ENCODE results near the gene RAB24. TPM values are rescaled to one million over a fixed set of nuclear protein-coding genes. Genes with fewer than 3 reads are reported as not detected.

RAB24 gene
- total and polyA plus RNA-seq, 4 donors = 8.5 to 19.0 (median 12.0) TPM

- Histone ChIP-seq H3K4me3 (ENCODE audit: low read depth in 1 of 3, low read length in 3 of 3) (no peak overlapping the region), H3K4me1 (ENCODE audit: control insufficient read depth in 4 of 4, insufficient read depth in 4 of 4, low read length in 3 of 4) (peaks cover 0 to 3% (median 0%) of the 10 kb centered on the region in 4 donors), H3K9ac (ENCODE audit: low read depth in 1 of 2, low read length in 2 of 2) (no peak overlapping the region), H3K9me3 (ENCODE audit: control insufficient read depth in 4 of 4, low read length in 3 of 4) (no peaks in the 10 kb centered on the region), H3K36me3 (ENCODE audit: control insufficient read depth in 4 of 4, insufficient read depth in 3 of 4, low read depth in 1 of 4, low read length in 3 of 4) (peaks cover 7 to 56% (median 53%) of the 10 kb centered on the region in 4 donors), H3K27ac (ENCODE audit: low read depth in 1 of 2, low read length in 2 of 2) (no peak overlapping the region), H3K27me3 (ENCODE audit: control insufficient read depth in 4 of 4, insufficient read depth in 4 of 4, low read length in 3 of 4) (no peaks in the 10 kb centered on the region)
- 96% methylated on average over 12 of the region's 12 CpGs for WGBS
- TF ChIP-seq SP1 (IDR thresholded peaks at IDR 0.05) = no peak
- TF ChIP-seq HNF4A (conservative IDR thresholded peaks at IDR 0.05) = no peak
- no peak for DNase-seq (ENCODE audit: low spot score)
Measured at GRCh38 chr5:177293819-177294581, 9.5 kb downstream of the RAB24 start.

GRCh38 chr5:177291735-177292134 lies 11.8 kb downstream of the RAB24 start:
- no peaks in the 10 kb centered on the region for H3K27me3 ChIP-seq (ENCODE audit: control insufficient read depth in 4 of 4, insufficient read depth in 4 of 4, low read length in 3 of 4)
- TF ChIP-seq HNF4G (IDR thresholded peaks at IDR 0.05) (no peak), RXRA (IDR thresholded peaks at IDR 0.05) (no peak), NR2F2 (IDR thresholded peaks at IDR 0.05) (no peak), CTCF (IDR thresholded peaks at IDR 0.05; ENCODE audit: low read depth, low read length, missing input control) (no peak), GABPA (IDR thresholded peaks at IDR 0.05 in 1 of 2, conservative IDR thresholded peaks at IDR 0.05 in 1 of 2) (no peak), EGR1 (IDR thresholded peaks at IDR 0.05; ENCODE audit: low read depth in 2 of 2) (no peak), SP1 (IDR thresholded peaks at IDR 0.05) (no peak), FOXA1 (IDR thresholded peaks at IDR 0.05) (no peak), TAF1 (conservative IDR thresholded peaks at IDR 0.05) (no peak)
- TF ChIP-seq, protein P1, sequence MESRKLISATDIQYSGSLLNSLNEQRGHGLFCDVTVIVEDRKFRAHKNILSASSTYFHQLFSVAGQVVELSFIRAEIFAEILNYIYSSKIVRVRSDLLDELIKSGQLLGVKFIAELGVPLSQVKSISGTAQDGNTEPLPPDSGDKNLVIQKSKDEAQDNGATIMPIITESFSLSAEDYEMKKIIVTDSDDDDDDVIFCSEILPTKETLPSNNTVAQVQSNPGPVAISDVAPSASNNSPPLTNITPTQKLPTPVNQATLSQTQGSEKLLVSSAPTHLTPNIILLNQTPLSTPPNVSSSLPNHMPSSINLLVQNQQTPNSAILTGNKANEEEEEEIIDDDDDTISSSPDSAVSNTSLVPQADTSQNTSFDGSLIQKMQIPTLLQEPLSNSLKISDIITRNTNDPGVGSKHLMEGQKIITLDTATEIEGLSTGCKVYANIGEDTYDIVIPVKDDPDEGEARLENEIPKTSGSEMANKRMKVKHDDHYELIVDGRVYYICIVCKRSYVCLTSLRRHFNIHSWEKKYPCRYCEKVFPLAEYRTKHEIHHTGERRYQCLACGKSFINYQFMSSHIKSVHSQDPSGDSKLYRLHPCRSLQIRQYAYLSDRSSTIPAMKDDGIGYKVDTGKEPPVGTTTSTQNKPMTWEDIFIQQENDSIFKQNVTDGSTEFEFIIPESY (IDR thresholded peaks at IDR 0.05) = no peak
- TF ChIP-seq, protein P2, sequence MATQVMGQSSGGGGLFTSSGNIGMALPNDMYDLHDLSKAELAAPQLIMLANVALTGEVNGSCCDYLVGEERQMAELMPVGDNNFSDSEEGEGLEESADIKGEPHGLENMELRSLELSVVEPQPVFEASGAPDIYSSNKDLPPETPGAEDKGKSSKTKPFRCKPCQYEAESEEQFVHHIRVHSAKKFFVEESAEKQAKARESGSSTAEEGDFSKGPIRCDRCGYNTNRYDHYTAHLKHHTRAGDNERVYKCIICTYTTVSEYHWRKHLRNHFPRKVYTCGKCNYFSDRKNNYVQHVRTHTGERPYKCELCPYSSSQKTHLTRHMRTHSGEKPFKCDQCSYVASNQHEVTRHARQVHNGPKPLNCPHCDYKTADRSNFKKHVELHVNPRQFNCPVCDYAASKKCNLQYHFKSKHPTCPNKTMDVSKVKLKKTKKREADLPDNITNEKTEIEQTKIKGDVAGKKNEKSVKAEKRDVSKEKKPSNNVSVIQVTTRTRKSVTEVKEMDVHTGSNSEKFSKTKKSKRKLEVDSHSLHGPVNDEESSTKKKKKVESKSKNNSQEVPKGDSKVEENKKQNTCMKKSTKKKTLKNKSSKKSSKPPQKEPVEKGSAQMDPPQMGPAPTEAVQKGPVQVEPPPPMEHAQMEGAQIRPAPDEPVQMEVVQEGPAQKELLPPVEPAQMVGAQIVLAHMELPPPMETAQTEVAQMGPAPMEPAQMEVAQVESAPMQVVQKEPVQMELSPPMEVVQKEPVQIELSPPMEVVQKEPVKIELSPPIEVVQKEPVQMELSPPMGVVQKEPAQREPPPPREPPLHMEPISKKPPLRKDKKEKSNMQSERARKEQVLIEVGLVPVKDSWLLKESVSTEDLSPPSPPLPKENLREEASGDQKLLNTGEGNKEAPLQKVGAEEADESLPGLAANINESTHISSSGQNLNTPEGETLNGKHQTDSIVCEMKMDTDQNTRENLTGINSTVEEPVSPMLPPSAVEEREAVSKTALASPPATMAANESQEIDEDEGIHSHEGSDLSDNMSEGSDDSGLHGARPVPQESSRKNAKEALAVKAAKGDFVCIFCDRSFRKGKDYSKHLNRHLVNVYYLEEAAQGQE (IDR thresholded peaks at IDR 0.05) = no peak
- peaks cover 7 to 70% (median 65%) of the 10 kb centered on the region in 4 donors for H3K36me3 ChIP-seq (ENCODE audit: control insufficient read depth in 4 of 4, insufficient read depth in 3 of 4, low read depth in 1 of 4, low read length in 3 of 4)
- no peak overlapping the region for H3K27ac ChIP-seq (ENCODE audit: low read depth in 1 of 2, low read length in 2 of 2)
- no peak overlapping the region for H3K4me3 ChIP-seq (ENCODE audit: low read depth in 1 of 3, low read length in 3 of 3)
- WGBS = 98% methylated on average over 7 of the region's 7 CpGs
- DNase-seq (ENCODE audit: low spot score) = no peak
- H3K9me3 ChIP-seq (ENCODE audit: control insufficient read depth in 4 of 4, low read length in 3 of 4) = no peaks in the 10 kb centered on the region
- H3K9ac ChIP-seq (ENCODE audit: low read depth in 1 of 2, low read length in 2 of 2) = no peak overlapping the region
- peaks cover 0 to 3% (median 0%) of the 10 kb centered on the region in 4 donors for H3K4me1 ChIP-seq (ENCODE audit: control insufficient read depth in 4 of 4, insufficient read depth in 4 of 4, low read length in 3 of 4)
